Keratinocyte (primary cell): ENCODE results near the gene SLC15A3. TPM values are rescaled to one million over a fixed set of nuclear protein-coding genes. Genes with fewer than 3 reads are reported as not detected.

Experiments used
- DNase-seq: peaks from one replicate; pipeline ENCODE4 v3.0.0-alpha.2; 2011; ENCODE audit warnings: low read depth, missing footprints, low spot score
- FAIRE-seq: peaks from 2 replicates; lab custom pipeline; 2011; peaks lifted over from hg19 to GRCh38; lab: Jason Lieb, UNC
- H2AFZ ChIP-seq: 2 replicates; pipeline ENCODE4 v1.6.0; 2012; ENCODE audit warnings: low read length, control low read depth, inconsistent platforms; ENCODE audit not compliant: control insufficient read depth
- H3K27ac ChIP-seq: 2 replicates; pipeline ENCODE4 v1.5.1; 2011; ENCODE audit warnings: low read length; ENCODE audit not compliant: control insufficient read depth, insufficient read depth
- H3K27me3 ChIP-seq: 3 replicates; pipeline ENCODE4 v1.6.0; 2011; ENCODE audit warnings: low read length; ENCODE audit not compliant: control insufficient read depth, insufficient read depth; ENCODE audit errors: extremely low read depth
- H3K36me3 ChIP-seq, 2 experiments: 2 replicates in 1 of 2; 3 replicates in 1 of 2; pipeline ENCODE4 v1.5.1; 2011; ENCODE audit warnings: low read length in 2 of 2, mild to moderate bottlenecking in 1 of 2; ENCODE audit not compliant: control insufficient read depth in 2 of 2, insufficient read depth in 2 of 2; ENCODE audit errors: extremely low read depth in 1 of 2
- H3K4me1 ChIP-seq: 3 replicates; pipeline ENCODE4 v1.5.1; 2011; ENCODE audit warnings: low read length; ENCODE audit not compliant: control insufficient read depth, insufficient read depth; ENCODE audit errors: extremely low read depth
- H3K4me2 ChIP-seq: 3 replicates; pipeline ENCODE4 v1.6.0; 2011; ENCODE audit warnings: low read depth, low read length; ENCODE audit not compliant: control insufficient read depth, insufficient read depth; ENCODE audit errors: extremely low read depth
- H3K4me3 ChIP-seq, 3 experiments: fragments of 200-600 bp in 1 of 3; sonication (generic) in 1 of 3; 2 replicates in 2 of 3; 3 replicates in 1 of 3; pipeline ENCODE4 v1.5.1; 2011 to 2016; ENCODE audit warnings: low read length in 3 of 3, mild to moderate bottlenecking in 3 of 3, control low read depth in 2 of 3, inconsistent platforms in 1 of 3, low read depth in 1 of 3, mixed read lengths in 1 of 3, mixed run types in 1 of 3, moderate library complexity in 1 of 3; ENCODE audit not compliant: control insufficient read depth in 2 of 3, insufficient read depth in 2 of 3; ENCODE audit errors: extremely low read depth in 1 of 3
- H3K79me2 ChIP-seq: 2 replicates; pipeline ENCODE4 v1.6.0; 2012; ENCODE audit warnings: low read length; ENCODE audit not compliant: control insufficient read depth, insufficient read depth
- H3K9ac ChIP-seq: 3 replicates; pipeline ENCODE4 v1.6.0; 2011; ENCODE audit warnings: low read length; ENCODE audit not compliant: control insufficient read depth, insufficient read depth; ENCODE audit errors: extremely low read depth
- H3K9me1 ChIP-seq: 3 replicates; pipeline ENCODE4 v1.6.0; 2011; ENCODE audit warnings: low read length; ENCODE audit not compliant: control insufficient read depth, insufficient read depth; ENCODE audit errors: extremely low read depth
- H3K9me3 ChIP-seq: 2 replicates; pipeline ENCODE4 v1.5.1; 2012; ENCODE audit warnings: low read depth, low read length; ENCODE audit not compliant: control insufficient read depth
- H4K20me1 ChIP-seq: 3 replicates; pipeline ENCODE4 v1.6.0; 2011; ENCODE audit warnings: low read length; ENCODE audit not compliant: control insufficient read depth, insufficient read depth; ENCODE audit errors: extremely low read depth
- EZH2 ChIP-seq: IDR thresholded peaks from one replicate; pipeline ENCODE4 v1.6.1; 2012; ENCODE audit warnings: inconsistent platforms, mild to moderate bottlenecking, low read length, moderate library complexity
- dilution Hi-C: fragments of 300-500 bp; cut with MboI; formaldehyde crosslinking; loops from one replicate; pipeline ENCODE4 v1.7.0; 2020; ENCODE audit warnings: low sequenced_read_pairs; ENCODE audit not compliant: extremely low pct_ligation_motif_present
- polyA plus RNA-seq, 5 experiments: library from polyadenylated mRNA; depleted of rRNA in 3 of 5; stranded (reverse) in 3 of 5; stranded (forward) in 1 of 5; unstranded in 1 of 5; fragments of >200 nt; gene quantifications; 1 replicate in 1 of 5; 2 replicates in 3 of 5; 3 replicates in 1 of 5; pipeline versions ENCODE4 v1.2.1 to v1.2.3, GENCODE V29; 2011 to 2012; ENCODE audit warnings: missing spikeins in 2 of 5, low read depth in 1 of 5, low replicate concordance in 1 of 5
- TF ChIP-seq, protein P1 (sequence below), 3 experiments: IDR thresholded peaks in 1 of 3; conservative IDR thresholded peaks in 1 of 3; optimal IDR thresholded peaks in 1 of 3; 2 replicates in 2 of 3; 3 replicates in 1 of 3; pipeline versions ENCODE3 to v1.5.1; 2011; ENCODE audit warnings: low read length in 3 of 3, mild to moderate bottlenecking in 3 of 3, moderate library complexity in 2 of 3, control low read depth in 1 of 3, inconsistent platforms in 1 of 3; ENCODE audit not compliant: insufficient read depth in 2 of 3; ENCODE audit errors: extremely low read depth in 1 of 3

SLC15A3 gene
- polyA plus RNA-seq, 1 donor (not counting 4 experiments of a cell fraction or from before 2014, with no cell fraction given), result 1.0 TPM

DNA sequence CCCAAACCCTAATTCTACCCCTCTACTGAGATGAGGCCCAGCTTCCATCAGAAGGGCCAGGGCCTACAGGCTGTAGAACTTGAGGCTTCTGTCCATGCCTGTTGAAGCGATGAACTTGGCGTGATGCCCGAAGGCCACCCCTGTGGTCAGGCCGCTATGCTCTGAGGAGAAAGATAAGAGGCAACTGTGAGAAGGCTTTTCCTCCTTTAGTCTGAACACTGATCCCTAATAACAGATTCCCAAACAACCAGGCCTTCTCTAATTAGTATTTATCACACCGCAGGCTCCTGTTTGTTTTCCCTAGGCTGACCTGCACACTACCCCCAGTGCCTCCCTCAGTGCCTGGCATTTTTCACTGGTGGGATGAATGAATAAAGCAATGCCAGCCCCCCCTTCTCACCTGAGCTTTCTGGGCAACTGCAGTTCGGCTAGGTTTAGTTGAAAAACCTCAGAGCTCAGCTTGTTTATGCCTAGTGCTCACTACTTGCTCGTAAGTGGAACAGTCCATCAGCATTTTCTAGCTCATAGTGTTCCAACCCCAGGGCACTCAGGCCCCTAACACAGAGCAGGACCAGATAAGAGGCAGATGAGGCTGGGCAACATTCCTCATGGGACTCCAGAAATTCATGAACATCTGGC, 60.8 kb downstream of the SLC15A3 start:
- Histone ChIP-seq H3K9ac (no peak overlapping the region), H3K4me1 (no peaks in the 10 kb centered on the region), H3K9me1 (no peaks in the 10 kb centered on the region), H3K4me3 (no peak overlapping the region), H4K20me1 (no peaks in the 10 kb centered on the region), H3K79me2 (no peaks in the 10 kb centered on the region), H3K36me3 (peaks cover 6 to 22% of the 10 kb centered on the region in 2 experiments), H3K27me3 (no peaks in the 10 kb centered on the region), H3K9me3 (no peaks in the 10 kb centered on the region), H3K27ac (no peak overlapping the region), H2AFZ (no peak overlapping the region), H3K4me2 (no peak overlapping the region)
- dilution Hi-C loops, result no loop called here
- no peak for FAIRE-seq
- no peak for DNase-seq
- TF ChIP-seq, protein P1, sequence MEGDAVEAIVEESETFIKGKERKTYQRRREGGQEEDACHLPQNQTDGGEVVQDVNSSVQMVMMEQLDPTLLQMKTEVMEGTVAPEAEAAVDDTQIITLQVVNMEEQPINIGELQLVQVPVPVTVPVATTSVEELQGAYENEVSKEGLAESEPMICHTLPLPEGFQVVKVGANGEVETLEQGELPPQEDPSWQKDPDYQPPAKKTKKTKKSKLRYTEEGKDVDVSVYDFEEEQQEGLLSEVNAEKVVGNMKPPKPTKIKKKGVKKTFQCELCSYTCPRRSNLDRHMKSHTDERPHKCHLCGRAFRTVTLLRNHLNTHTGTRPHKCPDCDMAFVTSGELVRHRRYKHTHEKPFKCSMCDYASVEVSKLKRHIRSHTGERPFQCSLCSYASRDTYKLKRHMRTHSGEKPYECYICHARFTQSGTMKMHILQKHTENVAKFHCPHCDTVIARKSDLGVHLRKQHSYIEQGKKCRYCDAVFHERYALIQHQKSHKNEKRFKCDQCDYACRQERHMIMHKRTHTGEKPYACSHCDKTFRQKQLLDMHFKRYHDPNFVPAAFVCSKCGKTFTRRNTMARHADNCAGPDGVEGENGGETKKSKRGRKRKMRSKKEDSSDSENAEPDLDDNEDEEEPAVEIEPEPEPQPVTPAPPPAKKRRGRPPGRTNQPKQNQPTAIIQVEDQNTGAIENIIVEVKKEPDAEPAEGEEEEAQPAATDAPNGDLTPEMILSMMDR (optimal IDR thresholded peaks at IDR 0.05 in 1 of 3, IDR thresholded peaks at IDR 0.05 in 1 of 3, conservative IDR thresholded peaks at IDR 0.05 in 1 of 3; ENCODE audit: extremely low read depth in 1 of 3, insufficient read depth in 2 of 3, low read length in 3 of 3), result no peak
- TF ChIP-seq EZH2, result no peak

DNA sequence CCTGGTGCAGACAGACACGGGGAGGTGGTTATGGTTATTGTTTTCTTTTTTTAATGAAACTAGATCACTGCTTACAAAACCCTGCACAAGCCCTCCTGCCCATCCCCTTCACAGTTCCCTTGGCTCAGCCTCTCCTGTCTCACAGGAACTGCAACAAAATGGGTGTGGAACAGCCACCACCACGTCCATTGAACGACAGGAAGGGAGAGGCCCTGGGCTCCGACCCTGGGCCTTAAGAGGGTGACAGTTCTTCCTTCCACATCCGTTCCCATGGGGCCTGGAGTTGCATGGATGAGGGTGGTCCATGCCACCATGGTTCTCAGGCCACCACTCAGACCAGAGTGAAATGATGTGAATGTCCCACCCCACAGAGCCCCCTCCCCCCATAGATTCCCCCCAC, 61.3 kb downstream of the SLC15A3 start:
- Histone ChIP-seq H3K79me2 (no peaks in the 10 kb centered on the region), H4K20me1 (no peaks in the 10 kb centered on the region), H3K9me1 (no peaks in the 10 kb centered on the region), H3K27me3 (no peaks in the 10 kb centered on the region), H3K36me3 (peaks cover 2 to 20% of the 10 kb centered on the region in 2 experiments), H3K27ac (no peak overlapping the region), H3K4me2 (no peak overlapping the region), H3K9me3 (no peaks in the 10 kb centered on the region), H3K4me1 (no peaks in the 10 kb centered on the region), H2AFZ (no peak overlapping the region), H3K9ac (no peak overlapping the region), H3K4me3 (no peak overlapping the region)
- dilution Hi-C loops, result no loop called here
- DNase-seq (no peak), FAIRE-seq (no peak)
- no peak for TF ChIP-seq EZH2
- TF ChIP-seq, protein P1 (optimal IDR thresholded peaks at IDR 0.05 in 1 of 3, IDR thresholded peaks at IDR 0.05 in 1 of 3, conservative IDR thresholded peaks at IDR 0.05 in 1 of 3; ENCODE audit: extremely low read depth in 1 of 3, insufficient read depth in 2 of 3, low read length in 3 of 3), result no peak
